AG04449 (cell line): ENCODE data around the gene USP24.

ENCODE experiments used
- CTCF ChIA-PET: fragments of 350-600 bp; formaldehyde crosslinking; extraction: SDS; loops from one replicate; lab custom pipeline; 2021; ENCODE audit warnings: antibody characterized with exemption; lab: Yijun Ruan, JAX
- POLR2A ChIA-PET: fragments of 400-600, 350-600 bp; formaldehyde crosslinking; extraction: SDS; loops from one replicate; lab custom pipeline; 2020; ENCODE audit warnings: antibody characterized with exemption, inconsistent platforms; lab: Yijun Ruan, JAX
- DNase-seq: peaks from one replicate; pipeline ENCODE4 v3.0.0-alpha.2; 2010; ENCODE audit warnings: low read depth, low spot score
- H3K4me3 ChIP-seq: 2 replicates; pipeline ENCODE4 v1.5.1; 2011; ENCODE audit warnings: low read depth, mild to moderate bottlenecking, control low read depth, low read length
- CTCF ChIP-seq: IDR thresholded peaks from one replicate; pipeline ENCODE4 v1.5.1; 2011; ENCODE audit warnings: mild to moderate bottlenecking, moderate library complexity, low read length, control low read depth, inconsistent platforms; ENCODE audit not compliant: insufficient read depth; ENCODE audit errors: missing control alignments

Gene USP24

DNA sequence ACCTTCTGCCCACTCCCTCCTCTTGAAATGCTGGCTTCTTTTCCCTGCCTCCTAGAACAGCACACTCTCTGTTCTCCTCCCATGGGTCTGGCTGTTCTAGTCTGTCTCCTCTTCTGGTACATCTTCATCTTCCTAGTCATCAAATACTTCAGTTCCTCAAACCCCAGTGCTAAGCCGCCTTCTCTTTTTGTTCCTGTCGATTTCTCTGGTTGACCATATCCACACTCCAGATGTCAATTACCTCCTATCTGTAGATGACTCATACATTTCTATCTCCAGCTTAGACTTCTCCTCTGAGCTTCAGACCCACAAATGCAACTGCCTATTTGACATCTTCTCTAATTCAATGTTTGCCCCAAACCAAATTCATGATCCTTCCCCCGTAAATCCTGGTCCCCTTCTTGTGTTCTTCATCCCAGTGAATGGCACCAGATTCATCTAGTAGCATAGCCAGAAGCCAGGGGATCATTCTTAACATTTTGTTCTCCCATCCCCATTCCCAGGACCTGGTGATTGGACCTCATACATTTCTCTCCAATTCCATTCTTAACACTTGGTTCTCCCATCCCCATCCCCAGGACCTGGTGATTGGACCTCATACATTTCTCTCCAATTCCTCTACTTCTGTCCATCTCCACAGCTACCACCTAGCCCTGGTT lies 35.9 kb downstream of the USP24 start:
- no peak overlapping the region for H3K4me3 ChIP-seq
- CTCF ChIA-PET = interaction anchor here (0.9 kb wide), 1 partner anchor 10 kb away, joined by 3 read pairs; no protein-coding TSS in a partner anchor
- no peak for DNase-seq
- TF ChIP-seq CTCF = no peak
- POLR2A ChIA-PET = no interaction called here

DNA sequence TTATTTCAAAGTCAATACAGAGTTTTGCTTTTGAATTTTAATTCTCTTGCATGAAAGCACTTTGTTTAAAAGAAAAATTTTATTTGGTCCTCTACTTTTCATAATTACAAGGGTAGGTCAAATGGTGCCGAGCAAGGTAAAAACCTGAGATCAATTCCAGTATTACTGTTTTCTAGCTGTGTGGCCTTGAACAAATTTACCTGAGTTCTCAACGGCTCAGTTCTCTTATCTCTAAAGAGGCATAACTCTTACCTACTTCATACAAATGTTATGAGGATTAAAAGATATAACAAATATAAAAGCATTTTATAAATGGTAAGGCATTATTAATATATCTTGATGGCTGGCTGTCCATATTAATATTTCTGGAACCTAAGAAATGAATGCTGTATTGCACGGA lies 42.5 kb downstream of the USP24 start:
- POLR2A ChIA-PET = interaction anchor here (0.6 kb wide), 1 partner anchor 20 kb away, joined by 3 read pairs; no protein-coding TSS in a partner anchor
- TF ChIP-seq CTCF = no peak
- CTCF ChIA-PET = interaction anchor here (1.0 kb wide), 1 partner anchor 29 kb away, joined by 3 read pairs; no protein-coding TSS in a partner anchor
- H3K4me3 ChIP-seq = no peak overlapping the region
- DNase-seq = no peak

GRCh38 chr1:55172272-55172671 lies 42.9 kb downstream of the USP24 start:
- no peak for DNase-seq
- ChIA-PET POLR2A (interaction anchor here (0.6 kb wide), 1 partner anchor 20 kb away, joined by 3 read pairs; no protein-coding TSS in a partner anchor), CTCF (no interaction called here)
- no peak overlapping the region for H3K4me3 ChIP-seq
- no peak for TF ChIP-seq CTCF

GRCh38 chr1:55171694-55172093 lies 43.5 kb downstream of the USP24 start:
- TF ChIP-seq CTCF = no peak
- POLR2A ChIA-PET = no interaction called here
- no peak for DNase-seq
- CTCF ChIA-PET = no interaction called here
- H3K4me3 ChIP-seq = no peak overlapping the region

DNA sequence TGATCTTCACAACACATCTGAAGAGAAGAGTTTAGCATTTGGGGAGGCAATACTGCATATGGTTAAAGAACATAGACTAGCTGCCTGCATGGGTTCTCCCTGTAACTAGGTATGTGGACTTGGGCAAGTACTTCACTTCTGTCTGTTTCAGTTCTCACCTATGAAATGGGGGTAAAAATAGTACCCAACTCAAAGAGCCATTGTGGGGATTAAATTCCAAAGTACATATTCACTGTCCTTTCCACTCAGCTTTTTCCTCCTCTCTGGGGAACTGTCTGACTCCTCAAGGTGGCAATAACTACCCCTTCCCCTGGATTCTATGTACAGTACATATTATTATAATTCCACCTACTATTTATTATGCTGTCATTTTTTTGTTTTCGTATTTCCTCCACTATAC lies 44.7 kb downstream of the USP24 start:
- no peak for TF ChIP-seq CTCF
- H3K4me3 ChIP-seq = no peak overlapping the region
- CTCF ChIA-PET = no interaction called here
- POLR2A ChIA-PET = no interaction called here
- no peak for DNase-seq

DNA sequence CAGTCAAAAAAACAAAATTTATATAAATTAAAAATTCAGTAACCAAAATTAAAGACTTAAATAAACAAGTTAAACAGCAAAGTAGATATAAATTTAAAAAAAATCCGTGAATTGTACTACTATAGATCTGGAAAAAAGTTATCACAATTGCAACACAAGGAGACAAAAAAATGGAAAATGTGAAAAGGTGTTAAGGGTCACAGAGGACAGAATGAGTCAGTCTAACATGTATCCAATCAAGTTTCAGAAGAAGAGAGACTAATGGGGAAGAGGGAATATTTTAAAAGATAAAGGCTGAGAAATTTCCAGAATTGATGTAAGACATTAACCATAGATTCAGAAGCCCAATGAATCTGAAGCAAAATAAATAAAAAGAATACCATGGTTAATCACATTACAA lies 46.0 kb downstream of the USP24 start:
- H3K4me3 ChIP-seq = no peak overlapping the region
- CTCF ChIA-PET = no interaction called here
- no peak for TF ChIP-seq CTCF
- DNase-seq = no peak
- POLR2A ChIA-PET = no interaction called here
